ENCODE measurements around the gene EFCAB12. TPM values are rescaled to one million over a fixed set of nuclear protein-coding genes. Genes with fewer than 3 reads are reported as not detected.

Gene EFCAB12
- total RNA-seq, 1 donor from 2014 or later: 6.0 TPM

- Mint-ChIP-seq H3K9me3 (no peaks in the 10 kb centered on the region), H3K27me3 (no peaks in the 10 kb centered on the region), H3K27ac (no peak overlapping the region), H3K36me3 (peaks cover 18% of the 10 kb centered on the region), H3K4me1 (ENCODE audit: unreplicated experiment) (no peaks in the 10 kb centered on the region), H3K4me3 (no peak overlapping the region)
- TF ChIP-seq CTCF (conservative IDR thresholded peaks at IDR 0.05): no peak
- no peak for DNase-seq (ENCODE audit: extremely low spot score, unreplicated experiment)
Observed at GRCh38 chr3:129473067-129473768, 44.8 kb upstream of the EFCAB12 start.

- Mint-ChIP-seq H3K27ac (no peak overlapping the region), H3K36me3 (peaks cover 5% of the 10 kb centered on the region), H3K4me1 (ENCODE audit: unreplicated experiment) (no peaks in the 10 kb centered on the region), H3K4me3 (no peak overlapping the region), H3K9me3 (no peaks in the 10 kb centered on the region), H3K27me3 (no peaks in the 10 kb centered on the region)
- DNase-seq (ENCODE audit: extremely low spot score, unreplicated experiment): no peak
- no peak for TF ChIP-seq CTCF (conservative IDR thresholded peaks at IDR 0.05)
Observed at GRCh38 chr3:129470861-129471260, 42.4 kb upstream of the EFCAB12 start.

GRCh38 chr3:129469026-129469425 is 40.6 kb upstream of the EFCAB12 start:
- TF ChIP-seq CTCF (conservative IDR thresholded peaks at IDR 0.05): no peak
- no peak overlapping the region for H3K27ac Mint-ChIP-seq
- no peaks in the 10 kb centered on the region for H3K9me3 Mint-ChIP-seq
- no peak overlapping the region for H3K4me3 Mint-ChIP-seq
- H3K36me3 Mint-ChIP-seq: peaks cover 5% of the 10 kb centered on the region
- no peak for DNase-seq (ENCODE audit: extremely low spot score, unreplicated experiment)
- H3K27me3 Mint-ChIP-seq: no peaks in the 10 kb centered on the region
- no peaks in the 10 kb centered on the region for H3K4me1 Mint-ChIP-seq (ENCODE audit: unreplicated experiment)

- no peaks in the 10 kb centered on the region for H3K4me1 Mint-ChIP-seq (ENCODE audit: unreplicated experiment)
- no peaks in the 10 kb centered on the region for H3K9me3 Mint-ChIP-seq
- peaks cover 5% of the 10 kb centered on the region for H3K36me3 Mint-ChIP-seq
Observed at GRCh38 chr3:129467932-129468331, 39.5 kb upstream of the EFCAB12 start.

GRCh38 chr3:129463716-129464115 is 35.3 kb upstream of the EFCAB12 start:
- Mint-ChIP-seq H3K9me3 (no peaks in the 10 kb centered on the region), H3K27ac (no peak overlapping the region), H3K27me3 (no peaks in the 10 kb centered on the region), H3K36me3 (peaks cover 3% of the 10 kb centered on the region), H3K4me3 (no peak overlapping the region), H3K4me1 (ENCODE audit: unreplicated experiment) (no peaks in the 10 kb centered on the region)
- no peak for TF ChIP-seq CTCF (conservative IDR thresholded peaks at IDR 0.05)
- DNase-seq (ENCODE audit: extremely low spot score, unreplicated experiment): no peak

More at GRCh38 chr3:129467932-129468331, 39.5 kb upstream of the EFCAB12 start:
- Mint-ChIP-seq H3K4me3 (no peak overlapping the region), H3K27me3 (no peaks in the 10 kb centered on the region), H3K27ac (no peak overlapping the region)
- TF ChIP-seq CTCF (conservative IDR thresholded peaks at IDR 0.05): no peak
- no peak for DNase-seq (ENCODE audit: extremely low spot score, unreplicated experiment)

Measured in type B pancreatic cell (in vitro differentiated cells).